Fibroblast of pulmonary artery (primary cell): ENCODE results near the gene DOHH.

ENCODE experiments used
- DNase-seq: peaks from one replicate; pipeline ENCODE4 v3.0.0-alpha.2; 2010; ENCODE audit warnings: low read depth
- H3K4me3 ChIP-seq: replicated peaks from 2 replicates; pipeline ENCODE4 v1.5.1; 2011; ENCODE audit warnings: low read depth, mild to moderate bottlenecking, control low read depth, low read length, moderate library complexity
- CTCF ChIP-seq: IDR thresholded peaks from 2 replicates; pipeline ENCODE4 v1.5.1; 2011; ENCODE audit warnings: mild to moderate bottlenecking, control low read depth, low read length, inconsistent platforms; ENCODE audit errors: missing control alignments

The DOHH gene

GRCh38 chr19:3476830-3477229 is 23.6 kb downstream of the DOHH start:
- H3K4me3 ChIP-seq: no peak overlapping the region
- no peak for TF ChIP-seq CTCF
- DNase-seq: no peak

- H3K4me3 ChIP-seq: no peak overlapping the region
- TF ChIP-seq CTCF: no peak
- DNase-seq: no peak
Observed at GRCh38 chr19:3475449-3475848, 25.0 kb downstream of the DOHH start.

- no peak for DNase-seq
- no peak for TF ChIP-seq CTCF
- no peak overlapping the region for H3K4me3 ChIP-seq
Observed at GRCh38 chr19:3474614-3475013, 25.9 kb downstream of the DOHH start.

- no peak for DNase-seq
- H3K4me3 ChIP-seq: no peak overlapping the region
- TF ChIP-seq CTCF: no peak
Observed at GRCh38 chr19:3474010-3474409, 26.5 kb downstream of the DOHH start.

GRCh38 chr19:3471954-3472655 is 28.4 kb downstream of the DOHH start:
- H3K4me3 ChIP-seq: no peak overlapping the region
- peak; percentile 83 for TF ChIP-seq CTCF
- no peak for DNase-seq

- H3K4me3 ChIP-seq: no peak overlapping the region
- no peak for TF ChIP-seq CTCF
- no peak for DNase-seq
Observed at GRCh38 chr19:3470500-3471128, 29.9 kb downstream of the DOHH start.
